GM18873 (cell line): ENCODE measurements around the gene GSS.
"Not testable (repeated sequence)": the region's sequence is repeated elsewhere in the genome, so short reads cannot be mapped to it uniquely, and the experiment has no call there.

Experiments used
- ATAC-seq: cut with Tn5 transposase; IDR thresholded peaks from one replicate; pipeline ENCODE4 v1.9.1; 2021; ENCODE audit warnings: mild to moderate bottlenecking, moderate library complexity, moderate number of reproducible peaks; ENCODE audit not compliant: unreplicated experiment, low FRiP score

The GSS gene

DNA sequence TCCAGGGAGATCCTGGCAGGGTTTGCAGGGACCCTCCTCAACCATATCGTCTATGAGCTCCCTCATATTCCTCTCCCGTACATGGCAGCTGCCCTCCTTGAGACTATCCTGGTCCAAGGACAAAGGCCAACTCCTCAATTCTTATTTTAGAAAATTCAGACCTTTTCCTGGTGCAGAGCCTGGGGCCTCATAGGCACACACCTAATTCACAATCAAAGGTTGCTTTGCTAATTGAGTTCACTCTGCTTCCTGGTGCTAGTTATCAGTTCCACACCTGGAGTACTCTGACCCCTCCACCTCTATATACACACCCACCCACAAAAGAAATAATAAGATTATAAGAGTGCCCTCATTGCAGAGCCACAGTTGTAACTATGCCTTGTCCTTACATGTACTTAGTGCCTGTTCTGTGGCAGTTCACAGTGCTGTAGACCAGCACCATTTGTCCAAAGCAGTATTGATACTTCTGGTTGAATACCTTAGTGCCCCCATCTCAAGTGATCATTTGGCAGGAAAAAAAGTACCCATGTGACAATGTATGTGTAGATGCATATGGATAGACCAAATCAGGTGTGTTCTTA, 38.7 kb downstream of the GSS start:
- no peak for ATAC-seq

DNA sequence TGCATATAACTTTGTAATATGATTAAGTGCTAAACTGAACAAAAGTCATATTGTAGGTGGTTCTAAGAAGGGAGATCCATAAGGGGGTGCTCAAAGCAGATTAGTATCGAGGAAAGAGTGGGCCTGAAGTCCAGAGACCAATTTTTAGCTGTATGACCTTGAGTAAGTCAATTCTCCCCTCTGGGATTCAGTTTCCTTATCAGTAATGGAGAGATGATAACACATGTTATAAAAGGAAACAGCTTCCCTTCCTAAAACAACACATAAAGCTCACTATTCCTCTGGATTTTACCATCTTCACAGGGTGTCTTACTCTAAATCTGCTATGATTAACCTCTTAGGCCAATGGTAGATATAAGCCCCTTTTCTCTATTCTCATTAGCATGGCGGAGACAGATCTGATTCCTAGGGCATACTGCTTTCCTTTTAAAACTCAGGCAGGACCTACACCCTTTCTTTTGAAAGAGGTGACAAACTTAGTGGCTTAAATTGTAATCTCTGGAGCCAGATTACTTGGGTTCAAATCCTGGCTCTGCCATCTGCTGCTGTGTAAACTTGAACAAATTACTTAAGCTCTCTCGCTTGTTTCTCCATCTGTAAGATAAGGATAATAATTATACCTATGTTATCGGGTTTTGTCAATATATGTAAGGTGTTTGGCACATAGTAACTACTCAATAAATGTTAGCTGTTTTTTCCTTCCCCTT, 39.7 kb downstream of the GSS start:
- ATAC-seq, result no peak

DNA sequence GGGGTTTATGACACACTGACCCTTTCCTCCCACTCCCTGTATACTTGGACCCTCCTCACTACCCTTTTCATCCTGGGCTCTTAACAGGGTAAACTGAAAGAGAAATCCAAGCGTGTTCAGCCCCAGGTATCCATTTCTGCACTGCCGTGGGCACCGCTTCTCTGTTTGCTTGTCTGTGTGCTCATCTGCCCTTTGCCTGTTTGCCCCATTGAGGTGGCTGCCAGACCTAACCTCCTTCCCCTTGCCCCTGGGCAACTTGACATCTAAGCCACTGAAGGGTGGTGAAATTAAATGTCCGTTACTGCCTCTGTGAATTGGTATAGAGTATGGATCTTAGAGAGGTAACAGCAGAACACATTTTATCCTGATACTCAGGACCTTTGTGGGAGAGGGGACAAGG, 40.5 kb downstream of the GSS start:
- ATAC-seq, result no peak

DNA sequence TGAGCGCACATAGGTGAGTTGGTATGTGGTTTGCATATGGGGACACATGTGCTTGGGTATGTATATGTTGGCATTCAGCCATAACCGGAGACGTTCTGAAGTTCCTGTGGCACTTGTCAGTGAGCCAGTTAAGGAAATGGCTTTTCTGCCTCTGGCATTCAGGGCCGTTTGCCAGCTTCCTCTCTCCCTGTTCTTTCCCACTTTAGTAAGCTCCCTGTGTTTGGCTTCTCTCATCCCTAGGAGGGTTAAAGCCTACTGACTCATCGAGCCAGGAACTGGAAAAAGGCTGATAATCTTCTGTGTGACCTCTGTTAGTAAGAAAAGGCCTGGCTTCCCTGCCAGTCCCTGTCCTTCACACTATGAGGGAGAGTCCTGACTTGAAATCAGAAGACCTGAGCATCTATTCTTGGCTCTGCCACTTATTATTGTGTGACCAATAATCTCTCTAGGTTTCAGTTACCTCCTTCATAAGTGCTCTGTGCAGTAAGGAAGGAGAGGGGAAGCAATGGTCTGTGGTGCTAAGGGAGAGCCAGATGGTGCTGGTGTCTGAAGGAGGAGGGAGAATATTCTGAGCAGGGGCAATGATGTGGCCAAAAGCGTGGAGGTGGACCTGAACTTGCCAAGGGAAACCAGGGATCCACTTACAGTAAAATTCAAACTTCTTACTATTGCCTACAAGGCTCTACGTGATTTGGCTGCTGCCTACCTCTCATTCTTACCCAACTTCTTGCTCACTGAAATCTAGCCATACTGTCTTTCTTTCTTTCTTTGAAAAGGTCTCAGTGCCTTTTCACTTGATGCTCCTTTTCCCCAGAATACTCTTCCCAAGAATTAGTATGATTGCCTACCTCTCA, 47.8 kb downstream of the GSS start:
- no peak for ATAC-seq

DNA sequence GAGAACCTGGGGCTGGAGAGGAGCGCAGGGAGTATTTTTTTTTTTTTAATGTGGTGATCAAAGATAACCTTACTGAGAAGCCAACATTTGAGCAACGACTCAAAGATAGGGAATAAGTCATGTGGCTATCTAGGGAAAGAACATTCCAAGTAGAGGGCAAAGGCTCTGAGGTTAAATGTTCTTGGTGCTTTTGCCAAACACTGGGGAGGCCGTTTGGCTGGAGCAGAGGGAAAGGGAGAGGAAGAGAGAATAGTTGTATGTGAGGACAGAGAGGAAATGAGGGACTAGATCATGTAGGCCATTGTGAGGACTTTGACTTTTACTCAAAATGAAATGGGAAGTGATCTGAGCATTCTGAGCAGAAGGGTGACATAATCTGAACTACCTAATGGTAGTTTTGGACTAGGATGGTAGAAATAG, 51.4 kb downstream of the GSS start:
- ATAC-seq, result no peak

DNA sequence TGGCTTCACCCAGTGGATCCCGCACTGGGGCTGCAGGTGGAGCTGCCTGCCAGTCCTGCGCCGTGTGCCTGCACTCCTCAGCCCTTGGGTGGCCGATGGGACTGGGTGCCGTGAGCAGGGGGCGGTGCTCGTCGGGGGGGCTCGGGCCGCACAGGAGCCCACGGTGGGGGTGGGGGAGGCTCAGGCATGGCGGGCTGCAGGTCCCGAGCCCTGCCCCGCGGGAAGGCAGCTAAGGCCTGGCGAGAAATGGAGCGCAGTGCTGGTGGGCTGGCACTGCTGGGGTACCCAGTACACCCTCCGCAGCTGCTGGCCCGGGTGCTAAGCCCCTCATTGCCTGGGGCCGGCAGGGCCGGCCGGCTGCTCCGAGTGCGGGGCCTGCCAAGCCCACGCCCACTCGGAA, 56.9 kb downstream of the GSS start:
- ATAC-seq, result not testable (repeated sequence)

DNA sequence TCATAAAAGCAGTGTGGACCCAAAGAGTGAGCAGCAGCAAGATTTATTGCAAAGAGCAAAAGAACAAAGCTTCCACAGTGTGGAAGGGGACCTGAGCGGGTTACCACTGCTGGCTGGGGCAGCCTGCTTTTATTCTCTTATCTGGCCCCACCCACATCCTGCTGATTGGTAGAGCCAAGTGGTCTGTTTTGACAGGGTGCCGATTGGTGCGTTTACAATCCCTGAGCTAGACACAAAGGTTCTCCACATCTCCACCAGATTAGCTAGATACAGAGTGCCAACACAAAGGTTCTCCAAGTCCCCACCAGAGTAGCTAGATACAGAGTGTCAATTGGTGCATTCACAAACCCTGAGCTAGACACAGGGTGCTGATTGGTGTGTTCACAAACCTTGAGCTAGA, 57.5 kb downstream of the GSS start:
- not testable (repeated sequence) for ATAC-seq

DNA sequence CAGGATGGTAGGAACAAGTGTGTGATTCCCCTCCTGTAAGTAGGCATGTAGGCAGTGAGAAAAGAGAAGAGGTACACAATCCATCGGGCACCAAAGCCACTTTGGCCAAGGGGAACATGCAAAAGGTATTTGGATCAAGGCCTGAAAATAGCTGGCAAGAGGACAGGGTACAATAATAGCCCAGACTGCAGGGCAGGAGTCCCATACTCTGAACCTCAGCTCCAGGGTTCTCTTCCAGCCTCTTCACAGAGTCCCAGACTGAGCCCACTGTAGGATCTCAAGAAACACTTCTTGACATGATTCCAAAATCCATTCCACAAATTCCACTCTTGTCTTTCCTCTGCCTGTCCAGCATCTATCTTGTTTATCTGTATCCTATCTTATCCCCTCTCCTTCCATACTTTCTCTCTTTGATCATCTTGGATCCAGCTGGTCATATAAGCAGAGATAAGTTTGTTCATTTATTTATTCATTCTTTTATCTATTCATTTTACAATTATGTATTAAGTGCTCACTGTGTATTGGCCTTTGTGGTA, 59.5 kb downstream of the GSS start:
- ATAC-seq, result no peak

DNA sequence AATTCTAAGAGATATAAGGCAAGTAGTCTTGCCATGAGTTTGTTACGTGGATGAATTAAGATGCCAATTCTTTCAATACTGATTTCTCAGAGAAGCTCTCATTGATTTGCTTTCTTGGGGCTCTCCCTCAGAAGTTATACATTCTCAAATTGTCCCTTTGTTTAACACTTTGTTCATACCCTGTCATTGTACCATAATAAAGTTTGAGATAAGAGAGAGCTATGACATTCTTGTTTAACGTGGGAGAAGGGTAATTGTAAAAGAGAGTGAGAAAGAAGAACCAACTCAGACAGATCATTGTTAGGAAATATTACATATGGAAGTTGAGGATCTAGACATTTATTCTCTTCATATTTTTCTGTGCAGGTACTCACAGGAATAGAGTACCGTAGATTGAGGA, 60.1 kb downstream of the GSS start:
- no peak for ATAC-seq

DNA sequence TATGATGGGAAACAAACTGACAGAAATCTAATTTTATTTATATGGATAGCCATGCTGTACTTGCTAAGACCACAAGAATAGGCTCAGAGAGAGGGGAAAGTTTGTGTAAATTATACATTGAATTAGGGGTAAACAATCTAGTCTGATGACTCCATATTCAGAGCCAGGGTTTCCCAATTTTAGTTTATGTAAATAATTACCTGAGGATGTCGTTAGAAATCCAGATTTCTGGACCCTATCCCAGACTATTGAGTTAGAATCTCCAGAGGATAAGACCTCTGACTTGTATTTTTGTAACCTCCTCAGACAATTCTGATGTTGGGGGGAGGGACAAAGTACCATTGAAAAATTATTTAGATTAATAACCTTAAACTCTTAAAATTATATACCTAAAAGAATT, 60.9 kb downstream of the GSS start:
- no peak for ATAC-seq

DNA sequence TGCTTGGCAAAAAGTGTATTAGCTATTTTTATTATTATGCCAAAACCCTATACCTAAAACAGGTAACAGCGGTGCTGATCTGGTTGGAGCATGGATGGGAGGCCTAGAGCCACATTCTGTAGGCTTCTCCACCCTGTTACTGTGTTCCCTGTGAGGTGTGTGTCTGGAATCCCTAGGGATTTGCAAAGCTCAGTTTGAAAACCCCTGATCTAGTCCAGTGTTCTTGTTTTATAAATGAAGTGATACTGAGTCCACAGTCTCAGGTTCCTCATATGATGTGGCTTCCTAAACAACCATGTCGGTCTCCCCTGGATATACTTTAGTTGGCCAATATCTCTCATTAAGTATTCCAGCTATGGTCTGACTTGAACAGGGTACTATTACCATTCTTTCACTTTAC, 62.9 kb downstream of the GSS start:
- ATAC-seq, result no peak

DNA sequence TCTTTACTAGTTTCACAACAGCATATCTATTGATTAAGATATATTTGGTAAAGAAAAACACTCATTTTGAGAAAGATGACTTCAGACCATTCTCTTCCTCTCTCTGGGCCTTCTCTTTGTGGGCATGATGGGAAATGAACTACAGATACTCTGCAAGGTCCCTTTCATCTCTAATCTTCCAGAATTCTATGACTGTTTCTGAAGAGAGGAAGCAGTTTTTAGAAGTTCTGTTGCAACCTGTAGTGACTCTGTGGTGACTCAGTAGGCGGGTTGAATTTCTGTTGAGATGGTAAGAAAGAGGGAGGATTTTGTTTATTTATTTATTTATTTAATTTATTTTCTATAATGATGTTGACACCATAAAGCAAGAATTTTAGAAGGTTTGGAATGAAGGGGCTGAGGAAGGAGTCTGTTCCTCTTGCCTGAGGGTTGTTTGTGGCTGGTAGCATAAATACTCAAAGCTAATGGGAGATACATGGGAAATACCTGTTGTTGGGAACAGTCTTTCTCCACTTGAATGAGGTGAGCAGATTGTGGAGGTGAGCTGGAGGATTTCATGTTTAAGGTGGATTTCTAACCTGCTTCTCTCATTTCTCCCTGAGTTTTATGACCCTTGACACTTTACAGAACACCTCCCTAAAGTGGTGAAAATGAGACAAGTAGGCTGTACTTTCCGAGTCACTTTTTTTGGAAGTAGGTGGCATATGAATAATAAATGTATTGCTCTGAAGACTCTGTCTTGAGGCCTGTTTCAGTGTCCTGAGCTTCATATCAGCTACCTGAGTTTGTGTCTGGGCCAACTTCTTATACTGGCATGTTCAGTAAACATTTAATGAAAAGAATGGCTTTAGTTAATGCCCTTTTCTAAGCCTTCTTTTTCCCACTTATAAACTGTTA, 64.2 kb downstream of the GSS start:
- no peak for ATAC-seq

DNA sequence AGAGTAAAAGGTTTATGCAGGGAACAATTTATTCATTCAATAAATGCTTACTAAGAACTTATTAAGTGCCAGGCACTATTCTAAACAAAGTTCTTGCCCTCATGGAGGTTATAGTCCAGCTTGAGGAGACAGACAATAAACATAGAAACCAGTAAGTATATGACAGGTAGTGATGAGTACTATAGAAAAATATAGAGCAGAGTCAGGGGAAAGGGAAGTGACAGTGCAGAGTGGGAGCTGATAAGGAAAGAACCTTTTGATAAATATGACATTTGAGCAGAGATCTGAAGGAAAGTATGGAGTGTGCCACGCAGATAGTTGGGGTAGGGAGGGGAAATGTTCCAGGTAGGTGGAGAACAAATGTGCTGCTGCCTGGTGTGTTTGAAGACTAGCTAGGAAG, 67.1 kb downstream of the GSS start:
- ATAC-seq, result no peak

DNA sequence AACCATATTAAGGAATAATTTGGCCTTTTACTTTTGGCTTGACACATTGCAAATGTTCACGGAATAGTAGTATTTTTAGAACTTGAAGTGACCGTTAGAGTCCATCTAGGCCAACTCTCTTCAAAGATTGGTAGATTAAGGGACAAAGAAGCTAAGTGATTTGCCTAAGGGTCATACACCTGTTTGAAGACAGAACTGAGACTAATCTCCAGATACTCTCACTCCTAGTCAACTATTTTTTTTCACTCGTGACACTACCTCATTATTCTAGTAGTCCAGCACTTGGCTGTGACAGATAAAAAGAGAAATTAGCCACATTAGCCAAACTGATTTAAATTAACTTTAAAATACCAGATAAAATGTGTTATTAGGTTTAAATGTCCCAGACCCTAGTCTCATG, 68.6 kb downstream of the GSS start:
- ATAC-seq, result no peak

DNA sequence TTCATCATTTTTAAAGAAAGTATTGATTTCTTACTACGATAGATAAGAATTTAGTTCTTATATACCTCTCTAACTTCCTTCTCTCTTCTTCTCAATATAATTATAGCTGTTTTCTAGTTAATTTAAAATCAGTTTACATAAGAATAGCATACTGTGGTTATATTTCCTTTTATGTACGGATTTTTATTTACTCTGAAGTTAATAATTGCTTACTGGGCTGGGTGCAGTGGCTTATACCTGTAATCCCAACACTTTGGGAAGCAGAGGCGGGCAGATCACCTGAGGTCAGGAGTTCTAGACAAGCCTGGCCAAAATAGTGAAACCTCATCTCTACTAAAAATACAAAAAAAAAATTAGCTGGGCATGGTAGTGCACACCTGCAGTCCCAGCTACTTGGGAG, 69.5 kb downstream of the GSS start:
- ATAC-seq, result no peak

DNA sequence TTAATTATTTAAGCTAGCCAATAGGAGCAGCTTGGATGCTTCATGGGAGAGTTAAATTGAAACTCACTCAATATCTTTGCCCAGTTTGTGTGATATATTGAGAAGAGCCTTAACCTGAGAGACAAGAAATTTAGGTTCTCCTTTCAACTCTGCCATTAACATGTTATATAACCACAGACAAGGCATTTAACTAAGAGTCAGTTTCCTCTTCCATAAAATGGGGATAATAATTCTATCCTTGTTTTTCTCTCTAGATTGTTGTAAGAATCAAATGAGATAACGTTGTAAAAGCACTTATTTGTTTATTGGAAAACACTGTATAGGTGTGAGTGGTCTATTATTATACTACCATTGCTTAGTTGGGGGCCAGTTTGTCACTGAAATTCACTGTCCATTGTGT, 71.3 kb downstream of the GSS start:
- no peak for ATAC-seq

DNA sequence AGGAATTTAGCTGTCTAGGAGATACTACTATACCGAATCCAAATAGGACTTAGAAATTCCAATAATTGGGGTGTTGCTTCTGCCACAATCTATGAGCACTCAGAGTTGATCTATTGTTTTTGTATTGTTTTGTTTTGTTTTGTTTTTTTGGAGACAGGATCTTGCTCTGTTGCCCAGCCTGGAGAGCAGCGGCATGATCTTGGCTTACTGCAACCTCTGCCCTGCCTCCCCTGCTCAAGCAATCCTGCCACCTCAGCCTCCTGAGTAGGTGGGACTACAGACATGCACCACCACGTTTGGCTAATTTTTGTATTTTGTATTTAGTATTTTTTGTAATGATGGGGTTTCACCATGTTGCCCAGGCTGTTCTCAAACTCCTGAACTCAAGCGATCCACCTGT, 71.8 kb downstream of the GSS start:
- no peak for ATAC-seq

DNA sequence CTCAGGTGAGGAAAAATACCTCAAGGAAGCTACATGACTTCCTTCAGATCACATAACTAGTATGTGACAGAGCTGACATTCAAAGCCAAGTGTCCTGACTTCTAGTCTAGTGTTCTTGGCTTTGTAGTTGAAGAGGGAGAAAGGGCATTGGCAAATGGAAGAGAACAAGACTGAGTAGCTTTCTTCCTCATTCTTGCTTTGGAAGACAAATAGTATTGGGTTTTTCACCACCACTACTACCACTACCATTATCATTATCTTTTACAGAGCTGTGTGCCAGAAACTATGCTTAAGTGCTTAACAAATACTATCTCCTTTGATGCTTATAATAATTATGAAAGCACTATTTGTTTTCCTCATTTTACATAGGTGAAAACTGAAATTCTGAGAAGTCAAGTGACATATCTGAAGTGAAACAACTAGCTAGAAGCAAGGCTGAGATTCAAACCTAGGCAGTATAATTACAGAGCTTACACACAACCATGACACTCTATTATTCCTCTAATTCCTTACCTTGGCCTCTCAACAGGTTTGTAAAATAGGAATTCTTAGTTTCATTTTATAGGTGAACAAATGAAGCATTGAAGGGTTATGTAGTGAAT, 72.4 kb downstream of the GSS start:
- ATAC-seq, result no peak

DNA sequence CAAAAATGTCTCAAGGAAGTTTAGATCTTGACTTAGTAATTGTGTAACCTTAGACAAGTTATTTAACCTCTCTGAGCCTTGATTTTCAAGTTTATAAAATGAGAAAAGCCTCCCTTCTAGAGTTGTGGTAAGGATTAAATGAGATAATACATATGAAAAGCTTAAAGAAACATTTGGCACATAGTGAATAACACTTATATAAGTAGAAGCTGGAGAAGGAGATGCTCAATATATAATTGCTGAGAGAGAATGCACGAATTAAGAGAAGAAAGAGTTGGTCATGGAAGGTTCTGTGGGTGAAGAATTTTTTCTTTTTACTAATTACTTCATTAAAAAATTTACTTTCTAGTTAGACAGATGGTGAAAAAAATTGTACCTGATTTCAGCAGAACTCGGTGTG, 73.9 kb downstream of the GSS start:
- no peak for ATAC-seq

DNA sequence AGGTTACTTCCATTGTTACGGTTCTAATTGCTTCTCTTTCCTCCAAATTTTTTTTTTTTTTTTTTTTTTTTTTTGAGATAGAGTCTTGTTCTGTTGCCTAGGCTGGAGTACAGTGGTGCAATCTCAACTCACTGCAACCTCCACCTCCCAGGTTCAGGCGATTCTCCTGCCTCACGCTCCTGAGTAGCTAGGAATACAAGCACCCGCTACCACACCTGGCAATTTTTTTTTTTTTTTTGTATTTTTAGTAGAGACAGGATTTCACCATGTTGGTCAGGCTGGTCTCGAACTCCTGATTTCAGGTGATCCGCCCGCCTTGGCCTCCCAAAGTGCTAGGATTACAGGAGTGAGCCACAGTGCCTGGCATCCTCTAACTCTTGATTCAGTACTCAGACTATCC, 74.6 kb downstream of the GSS start:
- ATAC-seq, result not testable (repeated sequence)
